Cardiac fibroblast (primary cell): ENCODE data around the gene TSPAN16.

ENCODE experiments used
- DNase-seq, 2 donors: peaks; one replicate each; pipeline versions ENCODE4 v3.0.0 to v3.0.0-alpha.2; 2010; ENCODE audit warnings: low read depth in 2 of 2
- H3K4me3 ChIP-seq, 2 donors: replicated peaks in 1 of 2; 1 replicate in 1 of 2; 2 replicates in 1 of 2; pipeline ENCODE4 v1.5.1; 2011; ENCODE audit warnings: low read depth in 2 of 2, low read length in 2 of 2, mild to moderate bottlenecking in 2 of 2, moderate library complexity in 1 of 2
- CTCF ChIP-seq: IDR thresholded peaks from one replicate; pipeline ENCODE4 v1.5.1; 2011; ENCODE audit warnings: low read depth, mild to moderate bottlenecking, low read length, inconsistent platforms

The TSPAN16 gene

GRCh38 chr19:11274533-11275086, 21.4 kb upstream of the TSPAN16 start:
- no peak overlapping the region for H3K4me3 ChIP-seq
- TF ChIP-seq CTCF = no peak
- DNase-seq = no peak

- TF ChIP-seq CTCF = no peak
- H3K4me3 ChIP-seq = no peak overlapping the region
- peak in 1 of 2 donors; percentile 91 for DNase-seq
Measured at GRCh38 chr19:11278670-11279069, 17.3 kb upstream of the TSPAN16 start.

- H3K4me3 ChIP-seq = no peak overlapping the region
- TF ChIP-seq CTCF = no peak
- peak in 1 of 2 donors; percentile 77 for DNase-seq
Measured at GRCh38 chr19:11279505-11280236, 16.3 kb upstream of the TSPAN16 start.

- DNase-seq = peak in 1 of 2 donors; percentile 39
- TF ChIP-seq CTCF = no peak
- no peak overlapping the region for H3K4me3 ChIP-seq
Measured at GRCh38 chr19:11281356-11282049, 14.5 kb upstream of the TSPAN16 start.

- H3K4me3 ChIP-seq = no peak overlapping the region
- DNase-seq = no peak
- no peak for TF ChIP-seq CTCF
Measured at GRCh38 chr19:11284515-11284914, 11.4 kb upstream of the TSPAN16 start.

- TF ChIP-seq CTCF = peak; percentile 39
- peak; percentile 74 to 88 for DNase-seq
Measured at GRCh38 chr19:11286312-11286974, 9.5 kb upstream of the TSPAN16 start.

More at GRCh38 chr19:11286312-11286974, 9.5 kb upstream of the TSPAN16 start:
- H3K4me3 ChIP-seq = no peak overlapping the region
